ENCODE results near the gene KRT83.

Gene KRT83

GRCh38 chr12:52363111-52363679 lies 42.0 kb upstream of the KRT83 start:
- no peak overlapping the region for H3K4me3 ChIP-seq (ENCODE audit: low read depth, low read length)
- ChIA-PET CTCF (interaction anchor here (0.6 to 2.7 kb wide), 6 partner anchors 10 to 534 kb away, joined by 3 to 14 read pairs (median 4); no protein-coding TSS in a partner anchor), POLR2A (no interaction called here)
- H3K9me3 ChIP-seq (ENCODE audit: control insufficient read depth, insufficient read depth, low read depth, low read length), result no peaks in the 10 kb centered on the region
- TF ChIP-seq, protein P1, sequence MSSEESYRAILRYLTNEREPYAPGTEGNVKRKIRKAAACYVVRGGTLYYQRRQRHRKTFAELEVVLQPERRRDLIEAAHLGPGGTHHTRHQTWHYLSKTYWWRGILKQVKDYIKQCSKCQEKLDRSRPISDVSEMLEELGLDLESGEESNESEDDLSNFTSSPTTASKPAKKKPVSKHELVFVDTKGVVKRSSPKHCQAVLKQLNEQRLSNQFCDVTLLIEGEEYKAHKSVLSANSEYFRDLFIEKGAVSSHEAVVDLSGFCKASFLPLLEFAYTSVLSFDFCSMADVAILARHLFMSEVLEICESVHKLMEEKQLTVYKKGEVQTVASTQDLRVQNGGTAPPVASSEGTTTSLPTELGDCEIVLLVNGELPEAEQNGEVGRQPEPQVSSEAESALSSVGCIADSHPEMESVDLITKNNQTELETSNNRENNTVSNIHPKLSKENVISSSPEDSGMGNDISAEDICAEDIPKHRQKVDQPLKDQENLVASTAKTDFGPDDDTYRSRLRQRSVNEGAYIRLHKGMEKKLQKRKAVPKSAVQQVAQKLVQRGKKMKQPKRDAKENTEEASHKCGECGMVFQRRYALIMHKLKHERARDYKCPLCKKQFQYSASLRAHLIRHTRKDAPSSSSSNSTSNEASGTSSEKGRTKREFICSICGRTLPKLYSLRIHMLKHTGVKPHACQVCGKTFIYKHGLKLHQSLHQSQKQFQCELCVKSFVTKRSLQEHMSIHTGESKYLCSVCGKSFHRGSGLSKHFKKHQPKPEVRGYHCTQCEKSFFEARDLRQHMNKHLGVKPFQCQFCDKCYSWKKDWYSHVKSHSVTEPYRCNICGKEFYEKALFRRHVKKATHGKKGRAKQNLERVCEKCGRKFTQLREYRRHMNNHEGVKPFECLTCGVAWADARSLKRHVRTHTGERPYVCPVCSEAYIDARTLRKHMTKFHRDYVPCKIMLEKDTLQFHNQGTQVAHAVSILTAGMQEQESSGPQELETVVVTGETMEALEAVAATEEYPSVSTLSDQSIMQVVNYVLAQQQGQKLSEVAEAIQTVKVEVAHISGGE (tag by site-specific recombination; conservative IDR thresholded peaks at IDR 0.05; ENCODE audit: low read depth), result no peak
- TF ChIP-seq KLF8 (tag by site-specific recombination; IDR thresholded peaks at IDR 0.05) (no peak), ZBTB48 (tag by site-specific recombination; IDR thresholded peaks at IDR 0.05) (no peak), MZF1 (tag by site-specific recombination; IDR thresholded peaks at IDR 0.05; ENCODE audit: borderline replicate concordance) (no peak), ZNF830 (tag by site-specific recombination; IDR thresholded peaks at IDR 0.05; ENCODE audit: low read depth) (no peak), RBAK (tag by site-specific recombination; IDR thresholded peaks at IDR 0.05) (no peak), INSM2 (tag by site-specific recombination; IDR thresholded peaks at IDR 0.05) (no peak), ZNF433 (tag by site-specific recombination; IDR thresholded peaks at IDR 0.05; ENCODE audit: low read depth) (no peak), SP2 (tag by site-specific recombination; IDR thresholded peaks at IDR 0.05) (no peak), ZBTB20 (tag by site-specific recombination; IDR thresholded peaks at IDR 0.05) (no peak), ZNF670 (tag by site-specific recombination; IDR thresholded peaks at IDR 0.05; ENCODE audit: low read depth) (no peak), ZNF518A (tag by site-specific recombination; conservative IDR thresholded peaks at IDR 0.05; ENCODE audit: low read depth) (no peak), ZNF701 (tag by site-specific recombination; IDR thresholded peaks at IDR 0.05) (no peak), TSHZ1 (tag by site-specific recombination; IDR thresholded peaks at IDR 0.05; ENCODE audit: borderline replicate concordance) (no peak), ZNF664 (tag by site-specific recombination; IDR thresholded peaks at IDR 0.05) (no peak), PRDM4 (tag by site-specific recombination; IDR thresholded peaks at IDR 0.05) (no peak), OVOL3 (tag by site-specific recombination; IDR thresholded peaks at IDR 0.05) (no peak), ZBTB44 (tag by site-specific recombination; IDR thresholded peaks at IDR 0.05) (no peak), BCL11B (tag by site-specific recombination; IDR thresholded peaks at IDR 0.05; ENCODE audit: low read depth) (no peak), SCRT2 (tag by site-specific recombination; IDR thresholded peaks at IDR 0.05) (no peak)
- no peaks in the 10 kb centered on the region for H3K4me1 ChIP-seq (ENCODE audit: control insufficient read depth, insufficient read depth, low read length)
- H3K27ac ChIP-seq (ENCODE audit: extremely low read depth, low read depth, low read length), result no peak overlapping the region
- no peaks in the 10 kb centered on the region for H3K36me3 ChIP-seq (ENCODE audit: control insufficient read depth in 2 of 2, insufficient read depth in 1 of 2, low read length in 2 of 2)

Measured in HEK293 (cell line).